IMR-90 (cell line): ENCODE data around the gene ESYT1. TPM values are rescaled to one million over a fixed set of nuclear protein-coding genes. Genes with fewer than 3 reads are reported as not detected.
A peak's percentile ranks its signal among the peaks of the same experiment; 100 is the strongest.

Source experiments
- ATAC-seq: fragments of 200-7000 bp; cut with Tn5 transposase; 2 replicates; pipeline ENCODE4 v1.9.1; 2020; ENCODE audit warnings: low read depth, mild to moderate bottlenecking, moderate library complexity
- BruUV-seq: library from RNA; stranded (reverse); fragments of 400-500 nt; replicated peaks from 2 replicates; lab custom pipeline; 2021; lab: Mats Ljungman, UMichigan
- CTCF ChIA-PET: fragments of 300-600 bp; formaldehyde crosslinking; extraction: SDS; loops from one replicate; lab custom pipeline; 2021; ENCODE audit warnings: antibody characterized with exemption; lab: Yijun Ruan, JAX
- POLR2A ChIA-PET: fragments of 300-600 bp; sonication (Branson Sonifier 250); formaldehyde crosslinking; loops from one replicate; lab custom pipeline; 2022; ENCODE audit warnings: antibody characterized with exemption; ENCODE audit not compliant: unreplicated experiment; lab: Charles Lee
- DNase-seq: peaks from one replicate; pipeline ENCODE4 v3.0.0; 2013
- H2AFZ ChIP-seq: replicated peaks from 2 replicates; pipeline ENCODE3; 2013; ENCODE audit warnings: low read length, mild to moderate bottlenecking; ENCODE audit not compliant: poor library complexity
- H2AK5ac ChIP-seq: 2 replicates; pipeline ENCODE4 v1.6.1; 2013; ENCODE audit warnings: low read depth, low read length, inconsistent platforms
- H2AK9ac ChIP-seq: replicated peaks from 2 replicates; pipeline ENCODE3; 2013; ENCODE audit warnings: mild to moderate bottlenecking, low read depth, low read length, moderate library complexity; ENCODE audit not compliant: poor library complexity
- H2BK120ac ChIP-seq: 2 replicates; pipeline ENCODE4 v1.6.1; 2013; ENCODE audit warnings: low read depth, low read length, inconsistent platforms
- H2BK15ac ChIP-seq: 3 replicates; pipeline ENCODE4 v1.6.1; 2013; ENCODE audit warnings: low read depth, low read length, inconsistent platforms
- H2BK20ac ChIP-seq: 2 replicates; pipeline ENCODE4 v1.6.1; 2013; ENCODE audit warnings: low read depth, mild to moderate bottlenecking, inconsistent platforms, low read length, moderate library complexity
- H2BK5ac ChIP-seq: 2 replicates; pipeline ENCODE4 v1.6.1; 2013; ENCODE audit warnings: mild to moderate bottlenecking, low read depth, low read length, inconsistent platforms; ENCODE audit not compliant: poor library complexity, severe bottlenecking
- H3K14ac ChIP-seq: replicated peaks from 2 replicates; pipeline ENCODE4 v1.6.1; 2013; ENCODE audit warnings: low read depth, low read length, inconsistent platforms
- H3K18ac ChIP-seq: 2 replicates; pipeline ENCODE4 v1.6.1; 2013; ENCODE audit warnings: low read depth, low read length, control low read depth
- H3K23ac ChIP-seq: 2 replicates; pipeline ENCODE4 v1.6.1; 2013; ENCODE audit warnings: low read depth, low read length, inconsistent platforms
- H3K27ac ChIP-seq: 2 replicates; pipeline ENCODE4 v1.5.1; 2013; ENCODE audit warnings: mild to moderate bottlenecking, control low read depth, low read length; ENCODE audit not compliant: insufficient read depth
- H3K27me3 ChIP-seq: 2 replicates; pipeline ENCODE4 v1.6.1; 2013; ENCODE audit warnings: low read length; ENCODE audit not compliant: control insufficient read depth, insufficient read depth
- H3K36me3 ChIP-seq: 2 replicates; pipeline ENCODE4 v1.6.1; 2013; ENCODE audit warnings: low read length, mixed read lengths; ENCODE audit not compliant: control insufficient read depth, insufficient read depth
- H3K4ac ChIP-seq: 2 replicates; pipeline ENCODE4 v1.6.1; 2013; ENCODE audit warnings: low read depth, low read length, inconsistent platforms
- H3K4me1 ChIP-seq: 2 replicates; pipeline ENCODE4 v1.6.1; 2013; ENCODE audit warnings: low read length, mixed read lengths; ENCODE audit not compliant: control insufficient read depth, insufficient read depth
- H3K4me2 ChIP-seq: 2 replicates; pipeline ENCODE4 v1.6.1; 2013; ENCODE audit warnings: low read depth, mild to moderate bottlenecking, control low read depth, low read length, moderate library complexity
- H3K4me3 ChIP-seq: 2 replicates; pipeline ENCODE4 v1.5.1; 2013; ENCODE audit warnings: low read depth, mild to moderate bottlenecking, control low read depth, low read length, moderate library complexity; ENCODE audit not compliant: insufficient read depth
- H3K56ac ChIP-seq: 2 replicates; pipeline ENCODE4 v1.6.1; 2013; ENCODE audit warnings: low read length, inconsistent platforms; ENCODE audit not compliant: insufficient read depth; ENCODE audit errors: extremely low read depth
- H3K79me1 ChIP-seq, 2 experiments: 2 replicates each; pipeline ENCODE4 v1.6.1; 2013; ENCODE audit warnings: low read length in 2 of 2, inconsistent platforms in 1 of 2, low read depth in 1 of 2
- H3K9ac ChIP-seq: 2 replicates; pipeline ENCODE4 v1.6.1; 2013; ENCODE audit warnings: low read depth, low read length, control low read depth
- H3K9me1 ChIP-seq: 2 replicates; pipeline ENCODE4 v1.6.1; 2013; ENCODE audit warnings: low read length, inconsistent platforms; ENCODE audit not compliant: insufficient read depth
- H3K9me3 ChIP-seq: 2 replicates; pipeline ENCODE4 v1.6.1; 2013; ENCODE audit warnings: low read length; ENCODE audit not compliant: control insufficient read depth, insufficient read depth
- H4K20me1 ChIP-seq: 2 replicates; pipeline ENCODE4 v1.6.1; 2013; ENCODE audit warnings: low read length, inconsistent platforms; ENCODE audit not compliant: insufficient read depth
- H4K5ac ChIP-seq: 2 replicates; pipeline ENCODE4 v1.6.1; 2013; ENCODE audit warnings: mild to moderate bottlenecking, low read depth, low read length, control low read depth
- H4K8ac ChIP-seq, 2 experiments: 2 replicates each; pipeline ENCODE4 v1.6.1; 2013; ENCODE audit warnings: low read depth in 2 of 2, low read length in 2 of 2, control low read depth in 1 of 2, inconsistent platforms in 1 of 2
- H4K91ac ChIP-seq: 2 replicates; pipeline ENCODE4 v1.6.1; 2013; ENCODE audit warnings: low read depth, low read length, inconsistent platforms; ENCODE audit not compliant: insufficient read depth
- CTCF ChIP-seq: conservative IDR thresholded peaks from 2 replicates; pipeline ENCODE4 v1.5.1; 2012; ENCODE audit warnings: mild to moderate bottlenecking, low read depth, low read length, improper control_type of control experiment
- MAZ ChIP-seq: IDR thresholded peaks from 2 replicates; pipeline ENCODE4 v1.6.1; 2012; ENCODE audit warnings: low read depth, mild to moderate bottlenecking, low read length, improper control_type of control experiment, moderate library complexity, borderline replicate concordance
- WGBS, 2 experiments: methylation state at CpG; one replicate each; pipeline versions ENCODE4 v1.1.5 to v1.1.7; 2013; ENCODE audit warnings: missing lambda C conversion rate in 2 of 2; ENCODE audit not compliant: insufficient read length in 1 of 2; ENCODE audit errors: extremely low coverage in 2 of 2; 5-methylcytosine and 5-hydroxymethylcytosine counted together
- dilution Hi-C: fragments of 300-500 bp; cut with HindIII; formaldehyde crosslinking; loops from one replicate; pipeline ENCODE4 v1.14.3; 2018; ENCODE audit warnings: low sequenced_read_pairs; ENCODE audit not compliant: unreplicated experiment
- in situ Hi-C: fragments of 300-500 bp; cut with MboI; formaldehyde crosslinking; loops from 3 replicates; pipeline ENCODE4 v1.14.3; 2019; ENCODE audit warnings: low sequenced_read_pairs, inconsistent platforms, mixed read lengths
- intact Hi-C: fragments of 100-400 bp; cut with micrococcal nuclease; formaldehyde crosslinking; loops from 2 replicates; pipeline ENCODE4 v1.10.0; 2022
- polyA plus RNA-seq, 3 experiments: library from polyadenylated mRNA; depleted of rRNA; stranded (reverse); fragments of >200 nt; gene quantifications; 2 replicates each; pipeline ENCODE4 v1.2.3, GENCODE V29; 2012; ENCODE audit warnings: low replicate concordance in 1 of 3
- total RNA-seq: library from RNA; depleted of rRNA; stranded (reverse); fragments of >200 nt; gene quantifications from 2 replicates; pipeline ENCODE4 v1.2.3, GENCODE V29; 2012

The ESYT1 gene
- total and polyA plus RNA-seq, 2 of the 4 experiments (the other 2 are of a cell fraction), result 150 to 153 TPM

DNA sequence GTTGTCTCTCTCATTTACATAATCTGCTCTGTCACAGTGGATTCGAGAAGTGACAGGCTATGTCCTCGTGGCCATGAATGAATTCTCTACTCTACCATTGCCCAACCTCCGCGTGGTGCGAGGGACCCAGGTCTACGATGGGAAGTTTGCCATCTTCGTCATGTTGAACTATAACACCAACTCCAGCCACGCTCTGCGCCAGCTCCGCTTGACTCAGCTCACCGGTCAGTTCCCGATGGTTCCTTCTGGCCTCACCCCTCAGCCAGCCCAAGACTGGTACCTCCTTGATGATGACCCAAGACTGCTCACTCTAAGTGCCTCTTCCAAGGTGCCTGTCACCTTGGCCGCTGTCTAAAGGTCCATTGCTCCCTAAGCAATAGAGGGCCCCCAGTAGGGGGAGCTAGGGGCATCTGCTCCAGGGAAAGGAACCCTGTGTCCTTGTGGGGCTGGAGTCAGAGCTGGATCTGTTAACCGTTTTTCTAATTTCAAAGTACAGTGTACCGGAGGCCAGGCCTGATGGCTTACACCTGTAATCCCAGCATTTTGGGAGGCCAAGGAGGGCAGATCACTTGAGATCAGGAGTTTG, 43.0 kb upstream of the ESYT1 start:
- no peak overlapping the region for H3K4me2 ChIP-seq
- H3K18ac ChIP-seq, result no peak overlapping the region
- H3K9me1 ChIP-seq, result 0 out of 2 replicates have a peak, but pooled peaks cover 3% of the 10 kb centered on the region
- H2BK120ac ChIP-seq, result no peak overlapping the region
- intact Hi-C loops, result no loop called here
- ChIA-PET POLR2A (interaction anchor here (0.6 kb wide), 1 partner anchor 25 kb away, joined by 3 read pairs; no protein-coding TSS in a partner anchor), CTCF (interaction anchor here (0.6 to 0.8 kb wide), 2 partner anchors 12 to 19 kb away, joined by 3 read pairs; partner anchors contain the start of gene PA2G4)
- no peak overlapping the region for H3K4me3 ChIP-seq
- no peak overlapping the region for H2AK9ac ChIP-seq
- H2AK5ac ChIP-seq, result no peak overlapping the region
- peaks cover 4% of the 10 kb centered on the region; the same call in 1 of the 2 replicates for H3K4me1 ChIP-seq
- no peaks in the 10 kb centered on the region for H3K79me1 ChIP-seq
- H2BK20ac ChIP-seq, result no peak overlapping the region
- TF ChIP-seq MAZ (no peak), CTCF (peak; percentile 24; the same call in 1 of the 2 replicates)
- H4K8ac ChIP-seq, result no peak overlapping the region
- H2BK15ac ChIP-seq, result no peak overlapping the region
- H2AFZ ChIP-seq, result no peak overlapping the region
- no peak overlapping the region for H3K4ac ChIP-seq
- no peak overlapping the region for H4K91ac ChIP-seq
- no peak overlapping the region for H3K9ac ChIP-seq
- H4K20me1 ChIP-seq, result no peaks in the 10 kb centered on the region
- no peak overlapping the region for H3K23ac ChIP-seq
- H3K27me3 ChIP-seq, result peaks cover 42% of the 10 kb centered on the region
- no peak overlapping the region for H4K5ac ChIP-seq
- ATAC-seq (no peak), DNase-seq (no peak)
- H3K36me3 ChIP-seq, result no peaks in the 10 kb centered on the region
- H3K9me3 ChIP-seq, result no peaks in the 10 kb centered on the region
- BruUV-seq, result no TSS peak
- no peak overlapping the region for H3K14ac ChIP-seq
- in situ Hi-C loops, result no loop called here
- no peak overlapping the region for H3K27ac ChIP-seq
- dilution Hi-C loops, result no loop called here
- 82% methylated on average over 8 of the region's 15 CpGs; no CpG with 5 or more reads in 1 of the 2 experiments for WGBS, 2 experiments
- H3K56ac ChIP-seq, result no peak overlapping the region
- no peak overlapping the region for H2BK5ac ChIP-seq
